CD4-positive, CD25-positive, alpha-beta regulatory T cell (primary cell): ENCODE data around the gene DCTN3. TPM values are rescaled to one million over a fixed set of nuclear protein-coding genes. Genes with fewer than 3 reads are reported as not detected.

Experiments used
- ATAC-seq, 2 donors: fragments of 150-1000 bp; cut with Tn5 transposase; one replicate each; pipeline ENCODE4 v1.10.0; 2021; ENCODE audit warnings: low read depth in 2 of 2, moderate number of reproducible peaks in 2 of 2, moderate library complexity in 1 of 2
- DNase-seq, 3 donors: peaks; one replicate each; pipeline versions ENCODE4 v3.0.0 to v3.0.0-alpha.2; 2012 to 2022; ENCODE audit warnings: mixed read lengths in 1 of 3
- H3K27ac ChIP-seq: one replicate; pipeline ENCODE4 v1.7.0; 2013; ENCODE audit warnings: mild to moderate bottlenecking, low read length; ENCODE audit not compliant: insufficient read depth, poor library complexity, severe bottlenecking
- H3K27me3 ChIP-seq: one replicate; pipeline ENCODE4 v1.7.0; 2013; ENCODE audit warnings: low read length; ENCODE audit not compliant: control insufficient read depth, insufficient read depth
- H3K36me3 ChIP-seq: one replicate; pipeline ENCODE4 v1.7.0; 2013; ENCODE audit warnings: mild to moderate bottlenecking, low read length, moderate library complexity; ENCODE audit not compliant: control insufficient read depth, insufficient read depth
- H3K4me1 ChIP-seq: 2 replicates; pipeline ENCODE4 v1.7.0; 2013; ENCODE audit warnings: mild to moderate bottlenecking, low read length; ENCODE audit not compliant: insufficient read depth, control insufficient read depth, poor library complexity, severe bottlenecking
- H3K4me3 ChIP-seq: one replicate; pipeline ENCODE4 v1.7.0; 2013; ENCODE audit warnings: low read depth, mild to moderate bottlenecking, low read length, moderate library complexity
- H3K9me3 ChIP-seq, 2 experiments: 1 replicate in 1 of 2; 2 replicates in 1 of 2; pipeline ENCODE4 v1.7.0; 2013; ENCODE audit warnings: low read length in 2 of 2, mild to moderate bottlenecking in 1 of 2, moderate library complexity in 1 of 2; ENCODE audit not compliant: control insufficient read depth in 2 of 2
- H3K27ac Mint-ChIP-seq, 3 donors: one replicate each; pipeline ENCODE4 v1.8.0; 2020 to 2022; ENCODE audit warnings: mild to moderate bottlenecking in 3 of 3, mixed read lengths in 3 of 3, moderate library complexity in 2 of 3
- H3K27me3 Mint-ChIP-seq: one replicate; pipeline ENCODE4 v1.8.0; 2022; ENCODE audit warnings: mild to moderate bottlenecking, mixed read lengths
- H3K36me3 Mint-ChIP-seq: one replicate; pipeline ENCODE4 v1.8.0; 2020; ENCODE audit warnings: mixed read lengths
- H3K4me1 Mint-ChIP-seq, 4 donors: one replicate each; pipeline ENCODE4 v1.8.0; 2020 to 2022; ENCODE audit warnings: mixed read lengths in 4 of 4, mild to moderate bottlenecking in 1 of 4
- H3K4me3 Mint-ChIP-seq, 4 donors: one replicate each; pipeline ENCODE4 v1.8.0; 2020 to 2022; ENCODE audit warnings: mild to moderate bottlenecking in 4 of 4, mixed read lengths in 4 of 4, moderate library complexity in 3 of 4
- H3K9me3 Mint-ChIP-seq, 7 donors: one replicate each; pipeline ENCODE4 v1.8.0; 2020 to 2022; ENCODE audit warnings: mixed read lengths in 7 of 7, mild to moderate bottlenecking in 3 of 7, moderate library complexity in 2 of 7
- polyA plus RNA-seq, 4 donors: library from polyadenylated mRNA; unstranded; fragments of 300-500 nt; fragmentation: Illumina TruSeq; gene quantifications; one replicate each; pipeline ENCODE4 v1.2.3, GENCODE V29; 2021
- total RNA-seq: library from RNA; stranded (reverse); gene quantifications from one replicate; pipeline ENCODE4 v1.2.3, GENCODE V29; 2022

Gene DCTN3
- total and polyA plus RNA-seq, 5 donors from 2014 or later: 80.4 to 202 (median 153) TPM

GRCh38 chr9:34564617-34565016 lies 55.7 kb downstream of the DCTN3 start:
- H3K36me3 ChIP-seq: no peaks in the 10 kb centered on the region
- Mint-ChIP-seq H3K27ac (no peak overlapping the region), H3K4me1 (no peaks in the 10 kb centered on the region), H3K27me3 (peaks cover 8% of the 10 kb centered on the region), H3K4me3 (no peak overlapping the region), H3K36me3 (no peaks in the 10 kb centered on the region), H3K9me3 (peaks cover 0 to 7% (median 0%) of the 10 kb centered on the region in 7 donors)
- H3K4me1 ChIP-seq: no peaks in the 10 kb centered on the region
- H3K27me3 ChIP-seq: peaks cover 2% of the 10 kb centered on the region
- DNase-seq (no peak), ATAC-seq (no peak)
- peaks cover 0 to 9% of the 10 kb centered on the region in 2 experiments for H3K9me3 ChIP-seq
- no peak overlapping the region for H3K27ac ChIP-seq
- H3K4me3 ChIP-seq: no peak overlapping the region

Other genes with a start within 250 kb of the DCTN3 start
- 0.64 TPM for gene MYORG, start 243.6 kb downstream of the DCTN3 start, total RNA-seq
- under 1 TPM; 0.05 to 0.35 (median 0.29) TPM for gene MYORG, start 243.6 kb downstream of the DCTN3 start, polyA plus RNA-seq
- gene FAM219A, start 161.9 kb downstream of the DCTN3 start, total RNA-seq: 16.9 TPM
- gene FAM219A, start 161.9 kb downstream of the DCTN3 start, polyA plus RNA-seq: 1 to 10 TPM in 2 of 4 donors, under 1 TPM in 2; 0.70 to 1.3 (median 0.97) TPM
- gene DNAI1, start 161.7 kb downstream of the DCTN3 start, total RNA-seq: not detected
- gene DNAI1, start 161.7 kb downstream of the DCTN3 start, polyA plus RNA-seq: not detected
- gene ENHO, start 97.5 kb downstream of the DCTN3 start, total RNA-seq: 0.37 TPM
- under 1 TPM in 1 of 4 donors, not detected in 3; 0.16 TPM for gene ENHO, start 97.5 kb downstream of the DCTN3 start, polyA plus RNA-seq
- not detected for gene CNTFR, start 30.8 kb downstream of the DCTN3 start, total RNA-seq
- gene CNTFR, start 30.8 kb downstream of the DCTN3 start, polyA plus RNA-seq: not detected
- 6.7 TPM for gene RPP25L, start 8.4 kb downstream of the DCTN3 start, total RNA-seq
- gene RPP25L, start 8.4 kb downstream of the DCTN3 start, polyA plus RNA-seq: 10 to 100 TPM; 63.4 to 80.0 (median 68.5) TPM
- gene ARID3C, start 8.6 kb upstream of the DCTN3 start, total RNA-seq: not detected
- not detected for gene ARID3C, start 8.6 kb upstream of the DCTN3 start, polyA plus RNA-seq
- gene SIGMAR1, start 17.3 kb upstream of the DCTN3 start, total RNA-seq: 34.1 TPM
- gene SIGMAR1, start 17.3 kb upstream of the DCTN3 start, polyA plus RNA-seq: 100 to 1,000 TPM; 107 to 130 (median 119) TPM
- gene GALT, start 26.2 kb upstream of the DCTN3 start, total RNA-seq: 222 TPM
- 10 to 100 TPM; 56.1 to 67.0 (median 60.1) TPM for gene GALT, start 26.2 kb upstream of the DCTN3 start, polyA plus RNA-seq
- gene IL11RA, start 31.7 kb upstream of the DCTN3 start, total RNA-seq: 228 TPM
- gene IL11RA, start 31.7 kb upstream of the DCTN3 start, polyA plus RNA-seq: 10 to 100 TPM in 2 of 4 donors, 1 to 10 TPM in 2; 7.3 to 12.3 (median 9.6) TPM
- not detected for gene CCL27, start 42.2 kb upstream of the DCTN3 start, total RNA-seq
- gene CCL27, start 42.2 kb upstream of the DCTN3 start, polyA plus RNA-seq: under 1 TPM in 1 of 4 donors, not detected in 3; 0.28 TPM
- gene CCL19, start 70.8 kb upstream of the DCTN3 start, total RNA-seq: not detected
- not detected for gene CCL19, start 70.8 kb upstream of the DCTN3 start, polyA plus RNA-seq
- not detected for gene CCL21, start 89.6 kb upstream of the DCTN3 start, total RNA-seq
- not detected for gene CCL21, start 89.6 kb upstream of the DCTN3 start, polyA plus RNA-seq